HG03342 (cell line): ENCODE data around the gene DCST1.
"Not testable (repeated sequence)": the region's sequence is repeated elsewhere in the genome, so short reads cannot be mapped to it uniquely, and the experiment has no call there.

ENCODE experiments used
- ATAC-seq: cut with Tn5 transposase; IDR thresholded peaks from one replicate; pipeline ENCODE4 v1.9.1; 2021; ENCODE audit warnings: mild to moderate bottlenecking, moderate library complexity; ENCODE audit not compliant: unreplicated experiment

DCST1 gene, protein sequence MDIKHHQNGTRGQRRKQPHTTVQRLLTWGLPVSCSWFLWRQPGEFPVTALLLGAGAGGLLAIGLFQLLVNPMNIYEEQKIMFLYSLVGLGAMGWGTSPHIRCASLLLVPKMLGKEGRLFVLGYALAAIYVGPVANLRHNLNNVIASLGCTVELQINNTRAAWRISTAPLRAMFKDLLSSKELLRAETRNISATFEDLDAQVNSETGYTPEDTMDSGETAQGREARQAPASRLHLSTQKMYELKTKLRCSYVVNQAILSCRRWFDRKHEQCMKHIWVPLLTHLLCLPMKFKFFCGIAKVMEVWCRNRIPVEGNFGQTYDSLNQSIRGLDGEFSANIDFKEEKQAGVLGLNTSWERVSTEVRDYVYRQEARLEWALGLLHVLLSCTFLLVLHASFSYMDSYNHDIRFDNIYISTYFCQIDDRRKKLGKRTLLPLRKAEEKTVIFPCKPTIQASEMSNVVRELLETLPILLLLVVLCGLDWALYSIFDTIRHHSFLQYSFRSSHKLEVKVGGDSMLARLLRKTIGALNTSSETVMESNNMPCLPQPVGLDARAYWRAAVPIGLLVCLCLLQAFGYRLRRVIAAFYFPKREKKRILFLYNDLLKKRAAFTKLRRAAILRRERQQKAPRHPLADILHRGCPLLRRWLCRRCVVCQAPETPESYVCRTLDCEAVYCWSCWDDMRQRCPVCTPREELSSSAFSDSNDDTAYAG

DNA sequence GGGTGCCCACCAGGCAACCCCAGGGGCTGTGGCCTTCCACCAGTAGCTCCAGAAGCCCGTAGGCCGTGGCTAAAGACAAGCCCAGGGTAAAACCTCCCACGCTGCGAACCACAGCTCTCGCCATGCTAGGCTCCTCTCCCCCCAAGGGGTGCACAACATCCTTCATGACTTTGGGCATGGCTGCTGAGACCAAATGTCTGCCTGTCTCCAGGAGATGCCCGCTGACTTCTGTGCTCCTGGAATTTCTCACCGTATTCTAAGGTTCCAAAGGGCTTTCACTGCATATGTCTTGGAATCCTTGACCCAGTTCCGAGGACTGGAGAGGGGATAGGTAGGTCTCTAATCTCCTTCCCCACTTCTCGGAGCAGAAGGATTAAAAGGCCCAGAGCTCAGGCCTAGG lies at the start of gene DCST1, which contains the start of gene DCST2:
DCST1 (plus strand) TSS at position 301 of the 400 bp plus-strand sequence. CDS start 213 bp downstream, outside the sequence.
DCST2 (minus strand) TSS at position 258 of the 400 bp plus-strand sequence; CDS start at position 178, 80 bp downstream.
- ATAC-seq: no peak

DNA sequence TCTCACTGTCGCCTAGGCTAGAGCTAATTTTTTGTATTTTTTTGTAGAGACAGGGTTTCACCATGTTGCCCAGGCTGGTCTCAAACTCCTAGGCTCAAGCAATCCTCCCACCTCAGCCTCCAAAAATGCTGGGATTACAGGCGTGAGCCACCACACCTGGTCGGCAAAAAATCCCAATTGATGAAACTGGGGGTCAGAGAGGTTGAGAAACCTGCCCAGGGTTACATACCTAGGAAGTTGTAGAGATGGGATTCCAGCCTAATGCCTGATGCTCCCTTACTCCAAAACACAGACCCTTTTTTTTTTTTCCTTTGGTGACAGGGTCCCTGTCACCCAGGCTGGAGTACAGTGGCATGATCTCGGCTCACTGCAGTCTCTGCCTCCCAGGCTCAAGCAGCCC lies 46.9 kb upstream of the DCST1 start:
- not testable (repeated sequence) for ATAC-seq

DNA sequence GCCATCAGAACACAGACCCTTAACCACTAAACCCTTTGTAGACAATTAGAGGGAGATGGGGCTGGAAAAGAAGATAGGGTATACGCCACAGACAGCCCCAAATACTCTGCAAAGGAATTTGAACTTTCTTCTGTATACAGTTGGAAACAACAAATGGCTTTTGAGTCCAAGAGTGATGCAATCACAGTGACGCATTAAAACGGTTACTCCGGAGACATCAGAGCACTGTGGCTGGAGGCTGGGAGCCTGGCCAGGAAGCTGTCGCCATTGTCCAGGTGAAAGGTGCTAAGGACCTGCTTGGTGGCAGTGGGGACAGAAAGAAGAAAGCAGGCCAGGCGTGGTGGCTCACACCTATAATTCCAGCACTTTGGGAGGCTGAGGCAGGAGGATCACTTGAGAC lies 46.3 kb upstream of the DCST1 start:
- no peak for ATAC-seq

DNA sequence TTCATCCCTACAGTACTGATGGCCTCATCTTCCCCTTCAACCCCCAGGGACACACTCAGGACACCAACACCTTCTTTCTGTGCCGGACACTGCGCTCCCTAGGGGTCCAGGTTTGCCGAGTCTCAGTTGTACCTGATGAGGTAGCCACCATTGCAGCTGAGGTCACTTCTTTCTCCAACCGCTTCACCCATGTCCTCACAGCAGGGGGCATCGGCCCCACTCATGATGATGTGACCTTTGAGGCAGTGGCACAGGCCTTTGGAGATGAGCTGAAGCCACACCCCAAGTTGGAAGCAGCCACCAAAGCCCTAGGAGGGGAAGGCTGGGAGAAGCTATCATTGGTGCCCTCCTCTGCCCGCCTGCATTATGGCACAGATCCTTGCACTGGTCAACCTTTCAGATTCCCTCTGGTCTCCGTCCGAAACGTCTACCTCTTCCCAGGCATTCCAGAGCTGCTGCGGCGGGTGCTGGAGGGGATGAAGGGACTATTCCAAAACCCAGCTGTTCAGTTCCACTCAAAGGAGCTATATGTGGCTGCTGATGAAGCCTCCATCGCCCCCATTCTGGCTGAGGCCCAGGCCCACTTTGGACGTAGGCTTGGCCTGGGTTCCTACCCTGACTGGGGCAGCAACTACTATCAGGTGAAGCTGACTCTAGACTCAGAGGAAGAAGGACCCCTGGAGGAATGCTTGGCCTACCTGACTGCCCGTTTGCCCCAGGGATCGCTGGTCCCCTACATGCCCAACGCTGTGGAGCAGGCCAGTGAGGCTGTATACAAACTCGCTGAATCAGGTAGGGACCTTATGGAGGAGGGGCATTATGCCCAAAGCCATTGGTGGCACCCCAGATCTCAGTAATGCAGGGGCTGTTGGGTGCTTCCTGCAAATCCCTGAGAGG lies 45.3 kb upstream of the DCST1 start:
- ATAC-seq: no peak

DNA sequence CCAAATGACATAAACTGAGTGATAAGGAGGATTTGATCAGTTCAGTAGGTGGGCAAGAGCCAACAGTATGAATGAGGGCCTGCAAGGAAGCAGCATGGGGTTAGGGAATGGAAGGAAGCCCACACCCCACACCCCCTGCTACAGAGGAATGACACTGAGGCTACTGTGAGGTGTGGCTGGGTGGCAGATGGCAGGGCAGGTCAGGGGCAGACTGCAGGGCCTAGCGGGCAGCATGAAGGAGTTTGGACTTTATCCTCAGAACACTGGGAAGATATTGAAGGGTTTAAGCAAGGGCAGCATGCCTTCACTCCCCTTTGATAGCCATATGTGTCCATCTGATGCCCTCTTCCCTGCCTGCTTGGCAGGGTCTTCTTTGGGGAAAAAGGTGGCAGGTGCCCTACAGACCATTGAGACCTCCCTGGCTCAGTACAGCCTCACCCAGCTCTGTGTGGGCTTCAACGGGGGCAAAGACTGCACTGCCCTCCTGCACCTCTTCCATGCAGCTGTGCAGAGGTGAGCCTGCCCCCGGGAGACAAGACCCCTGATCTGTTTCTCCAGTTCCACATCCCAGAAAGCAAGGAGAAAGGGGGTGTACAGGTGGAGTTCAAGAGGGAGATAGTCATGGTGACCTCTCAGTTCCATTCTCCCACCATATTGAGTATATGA lies 44.3 kb upstream of the DCST1 start:
- ATAC-seq: no peak

DNA sequence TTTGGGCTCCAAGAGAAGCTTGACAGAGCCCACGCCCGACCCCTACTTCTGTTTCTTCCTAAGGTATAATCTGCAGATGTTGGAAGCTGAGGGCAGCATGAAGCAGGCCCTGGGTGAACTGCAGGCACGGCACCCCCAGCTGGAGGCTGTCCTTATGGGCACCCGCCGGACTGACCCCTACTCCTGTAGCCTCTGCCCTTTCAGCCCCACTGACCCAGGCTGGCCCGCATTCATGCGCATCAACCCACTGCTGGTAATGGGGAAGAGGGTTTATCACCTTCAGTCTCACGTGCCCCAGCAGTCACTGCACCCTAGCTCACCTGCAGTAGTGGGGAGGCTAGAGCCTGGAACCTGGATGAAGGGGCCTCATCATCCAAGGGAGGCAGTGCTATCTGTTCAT lies 43.3 kb upstream of the DCST1 start:
- no peak for ATAC-seq

DNA sequence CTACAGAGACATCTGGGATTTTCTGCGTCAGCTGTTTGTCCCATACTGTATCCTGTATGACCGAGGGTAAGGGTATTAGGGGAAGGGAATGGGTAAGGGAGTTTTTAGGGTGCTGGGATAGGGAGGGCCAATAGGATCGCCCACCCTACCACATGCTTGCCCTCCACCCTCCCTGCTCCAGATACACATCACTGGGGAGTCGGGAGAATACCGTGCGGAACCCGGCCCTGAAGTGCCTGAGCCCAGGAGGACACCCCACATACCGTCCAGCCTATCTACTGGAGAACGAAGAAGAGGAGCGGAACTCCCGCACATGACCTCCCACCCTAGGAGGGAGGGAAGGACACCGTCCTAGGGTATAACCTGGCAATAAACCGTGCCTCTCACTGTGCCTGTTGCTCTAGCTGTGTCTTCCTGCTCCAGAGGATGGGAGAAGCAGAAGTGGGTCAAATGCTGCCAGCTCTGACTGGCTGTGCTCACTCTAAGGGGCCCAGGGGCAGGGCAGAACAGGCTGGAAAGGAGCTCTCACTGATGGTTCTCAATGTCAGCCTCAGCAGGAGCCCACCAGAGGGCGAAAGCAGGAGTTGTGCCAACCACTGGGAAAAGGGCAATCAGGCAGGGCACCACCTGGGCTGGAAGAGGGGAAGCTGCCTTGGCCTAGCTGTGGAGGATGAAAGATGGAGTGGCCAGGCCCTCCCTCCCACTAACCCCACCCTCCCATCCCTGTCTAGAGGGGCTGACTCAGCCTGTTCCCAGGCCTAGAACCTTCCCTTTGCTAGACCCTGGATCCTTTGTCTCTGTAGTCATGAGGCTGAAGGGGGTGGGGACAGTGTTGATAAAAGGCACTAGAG lies 40.7 kb upstream of the DCST1 start:
- no peak for ATAC-seq

DNA sequence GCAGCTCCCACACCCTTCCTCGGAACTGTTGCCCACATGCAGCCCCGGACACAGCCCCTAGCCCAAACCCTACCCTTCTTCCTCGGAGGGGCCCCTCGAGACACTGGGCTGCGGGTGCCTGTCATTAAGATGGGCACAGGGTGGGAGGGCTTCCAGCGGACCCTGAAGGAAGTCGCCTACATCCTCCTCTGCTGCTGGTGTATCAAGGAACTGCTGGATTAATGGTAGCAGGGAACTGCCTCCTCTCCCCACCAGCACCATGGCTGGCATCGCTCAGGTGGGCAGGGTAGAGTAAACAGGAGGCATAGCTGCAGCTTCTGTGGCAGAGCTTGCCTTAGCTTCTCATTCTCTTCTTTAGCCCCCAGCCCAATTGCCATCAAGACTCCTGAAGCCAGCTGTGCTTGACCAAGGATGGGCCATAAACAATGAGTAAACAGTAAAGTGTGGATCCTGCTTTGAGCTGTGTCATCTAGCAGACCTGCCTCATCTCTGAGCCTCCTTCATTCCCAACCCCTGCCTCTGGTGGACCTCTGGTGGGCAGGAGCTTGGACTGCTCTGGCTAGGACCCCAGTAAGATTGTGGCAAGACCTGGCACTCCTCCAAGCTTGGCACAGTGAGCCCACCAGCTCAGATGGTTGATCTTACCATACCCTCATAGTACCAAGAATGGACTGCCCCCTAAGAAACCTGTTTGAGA lies 39.9 kb upstream of the DCST1 start, which contains the start of gene LENEP:
LENEP (plus strand) TSS at position 15 of the 697 bp plus-strand sequence; CDS start at position 37, 22 bp downstream.
- ATAC-seq: no peak

DNA sequence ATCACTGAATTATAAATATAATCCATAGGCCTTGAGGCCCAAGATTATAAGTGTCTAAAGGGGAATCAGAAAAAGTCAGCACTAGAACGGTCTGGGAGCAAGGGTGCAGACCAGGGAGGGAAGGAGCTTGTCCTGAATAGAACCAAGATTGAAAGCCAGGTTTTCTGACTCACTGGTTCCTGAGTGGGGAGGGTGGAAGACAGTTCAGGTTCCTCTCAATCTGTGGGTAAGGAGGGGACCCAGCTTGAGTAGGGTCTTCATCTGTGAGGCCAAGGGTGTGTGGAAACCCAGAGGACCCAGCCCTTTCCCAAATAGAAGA lies 39.4 kb upstream of the DCST1 start:
- ATAC-seq: no peak

DNA sequence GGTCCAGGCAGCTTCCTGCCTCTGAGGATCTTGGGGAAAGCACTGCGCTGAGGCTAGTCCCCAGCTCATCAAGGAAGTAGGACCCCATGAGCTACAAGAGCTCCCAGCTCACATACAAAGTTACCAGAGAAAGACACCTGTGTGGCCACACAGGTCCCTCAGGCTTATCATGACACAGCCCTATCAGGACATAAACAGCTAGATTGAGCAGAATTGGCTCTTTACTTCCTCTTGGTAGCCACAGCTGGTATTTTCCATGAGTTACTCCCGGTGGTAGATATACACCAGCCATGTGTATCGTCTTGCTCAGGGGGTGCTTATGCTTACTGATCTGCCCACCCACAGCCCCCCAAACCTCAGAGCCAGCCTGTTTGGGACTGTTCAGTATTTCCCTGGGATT lies 39.0 kb upstream of the DCST1 start:
- ATAC-seq: no peak

DNA sequence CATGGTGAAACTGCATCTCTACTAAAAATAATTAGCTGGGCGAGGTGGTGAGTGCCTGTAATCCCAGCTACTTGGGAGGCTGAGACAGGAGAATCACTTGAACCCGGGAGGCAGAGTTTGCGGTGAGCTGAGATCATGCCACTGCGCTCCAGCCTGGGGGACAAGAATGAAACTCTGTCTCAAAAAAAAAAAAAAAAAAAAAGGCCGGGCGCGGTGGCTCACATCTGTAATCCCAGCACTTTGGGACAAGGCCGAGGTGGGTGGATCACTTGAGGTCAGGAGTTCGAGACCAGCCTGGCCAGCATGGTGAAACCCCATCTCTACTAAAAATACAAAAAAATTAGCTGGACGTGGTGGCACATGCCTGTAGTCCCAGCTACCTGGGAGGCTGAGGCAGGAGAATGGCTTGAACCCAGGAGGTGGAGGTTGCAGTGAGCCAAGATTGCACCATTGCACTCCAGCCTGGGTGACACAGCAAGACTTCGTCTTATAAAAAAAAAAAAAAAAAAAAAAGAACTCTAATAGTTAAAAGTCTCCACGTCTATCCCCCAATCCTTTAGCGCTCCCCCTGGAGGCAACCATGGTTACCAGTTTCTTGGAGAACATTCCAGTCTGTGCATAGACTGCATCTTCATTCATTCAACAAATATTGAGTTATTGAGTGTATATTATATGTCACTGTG lies 38.2 kb upstream of the DCST1 start:
- ATAC-seq: not testable (repeated sequence)

DNA sequence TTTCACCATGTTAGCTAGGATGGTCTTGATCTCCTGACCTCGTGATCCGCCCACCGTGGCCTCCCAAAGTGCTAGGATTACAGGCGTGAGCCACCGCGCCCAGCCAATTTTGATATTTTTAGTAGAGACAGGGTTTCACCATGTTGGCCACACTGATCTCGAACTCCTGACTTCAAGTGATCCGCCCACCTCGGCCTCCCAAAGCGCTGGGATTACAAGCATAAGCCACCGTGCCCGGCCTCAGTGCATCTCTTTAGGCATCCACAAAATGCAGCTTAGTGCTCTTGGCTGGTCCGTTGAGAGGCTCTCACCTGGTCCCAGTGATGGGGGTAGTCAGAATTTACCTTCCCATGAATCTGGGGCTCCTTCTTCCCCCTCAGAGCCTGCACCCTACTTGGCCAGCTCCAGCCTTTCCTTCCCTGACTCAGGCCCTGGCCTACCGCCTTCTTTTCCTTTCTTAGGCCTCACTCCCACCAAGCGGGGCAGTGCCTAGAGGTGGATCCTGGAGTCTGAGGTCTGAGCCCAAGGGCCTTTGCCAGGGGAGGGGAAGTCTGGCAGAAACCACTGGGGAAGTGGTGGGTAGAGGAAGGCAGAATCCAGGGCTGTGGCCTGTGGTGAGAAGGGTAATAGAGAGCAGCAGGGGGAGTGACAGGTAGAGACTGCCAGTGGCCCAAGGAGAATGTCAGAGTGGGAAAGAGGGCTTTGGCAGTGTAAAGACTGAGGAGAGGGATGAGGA lies 36.5 kb upstream of the DCST1 start:
- ATAC-seq: no peak

DNA sequence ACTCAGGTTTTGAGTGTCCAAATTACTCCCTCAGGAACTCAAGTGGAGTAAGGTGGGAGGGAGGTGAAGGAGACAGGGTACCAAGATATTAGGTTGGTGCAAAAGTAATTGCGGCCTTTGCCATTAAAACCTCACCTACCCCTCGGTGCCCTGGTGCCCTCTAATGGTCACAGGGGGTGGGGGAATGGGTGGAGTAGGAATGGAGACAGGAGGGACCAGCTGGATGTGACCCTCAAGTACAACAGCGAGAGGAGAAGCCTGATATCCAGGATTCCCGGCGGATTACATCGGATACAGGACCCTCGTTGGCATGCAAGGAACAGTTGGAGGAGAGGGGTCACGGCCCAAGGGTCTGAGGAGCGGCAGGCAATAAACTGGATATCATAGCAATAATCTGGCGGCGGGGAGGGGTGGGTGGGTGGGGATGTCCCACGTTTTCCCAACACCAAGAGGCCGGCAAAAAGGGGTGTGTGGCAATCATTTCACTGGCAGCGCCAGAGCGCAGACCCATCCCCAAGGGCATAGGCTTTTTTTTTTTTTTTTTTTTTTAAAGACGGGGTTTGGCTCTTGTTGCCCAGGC lies 35.3 kb upstream of the DCST1 start:
- no peak for ATAC-seq

DNA sequence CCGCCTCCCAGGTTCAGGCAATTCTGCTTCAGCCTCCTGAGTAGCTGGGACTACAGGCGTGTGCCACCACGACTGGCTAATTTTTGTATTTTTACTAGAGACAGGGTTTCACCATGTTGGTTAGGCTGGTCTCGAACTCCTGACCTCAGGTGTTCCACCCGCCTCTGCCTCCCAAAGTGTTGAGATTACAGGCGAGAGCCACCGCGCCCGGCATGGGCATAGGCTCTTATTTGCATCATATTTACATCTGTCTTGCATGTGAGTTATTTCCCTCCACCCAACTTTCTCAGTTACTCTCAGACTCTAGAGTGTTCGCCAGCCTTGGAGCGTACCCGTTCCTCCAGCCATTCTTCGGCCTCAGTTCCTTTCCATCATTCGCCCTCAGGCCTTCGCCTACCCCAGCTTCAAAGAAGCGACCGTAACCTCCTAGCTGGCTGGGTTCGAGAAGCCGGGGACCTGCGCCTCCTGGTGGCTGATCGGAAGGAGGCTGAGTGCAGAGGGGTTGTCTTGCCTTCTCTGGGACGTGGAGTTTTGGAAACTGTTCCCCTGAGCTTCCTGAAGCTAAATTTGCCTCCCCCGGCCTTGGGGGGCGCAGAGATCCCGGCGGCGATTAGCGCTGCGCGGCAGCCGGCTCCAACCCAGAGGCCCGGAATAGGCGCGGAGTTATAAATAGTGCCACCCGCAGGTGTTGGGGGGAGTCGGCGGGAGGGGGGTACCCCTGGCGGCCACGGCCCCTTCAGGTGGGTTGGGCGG lies 34.6 kb upstream of the DCST1 start:
- no peak for ATAC-seq

DNA sequence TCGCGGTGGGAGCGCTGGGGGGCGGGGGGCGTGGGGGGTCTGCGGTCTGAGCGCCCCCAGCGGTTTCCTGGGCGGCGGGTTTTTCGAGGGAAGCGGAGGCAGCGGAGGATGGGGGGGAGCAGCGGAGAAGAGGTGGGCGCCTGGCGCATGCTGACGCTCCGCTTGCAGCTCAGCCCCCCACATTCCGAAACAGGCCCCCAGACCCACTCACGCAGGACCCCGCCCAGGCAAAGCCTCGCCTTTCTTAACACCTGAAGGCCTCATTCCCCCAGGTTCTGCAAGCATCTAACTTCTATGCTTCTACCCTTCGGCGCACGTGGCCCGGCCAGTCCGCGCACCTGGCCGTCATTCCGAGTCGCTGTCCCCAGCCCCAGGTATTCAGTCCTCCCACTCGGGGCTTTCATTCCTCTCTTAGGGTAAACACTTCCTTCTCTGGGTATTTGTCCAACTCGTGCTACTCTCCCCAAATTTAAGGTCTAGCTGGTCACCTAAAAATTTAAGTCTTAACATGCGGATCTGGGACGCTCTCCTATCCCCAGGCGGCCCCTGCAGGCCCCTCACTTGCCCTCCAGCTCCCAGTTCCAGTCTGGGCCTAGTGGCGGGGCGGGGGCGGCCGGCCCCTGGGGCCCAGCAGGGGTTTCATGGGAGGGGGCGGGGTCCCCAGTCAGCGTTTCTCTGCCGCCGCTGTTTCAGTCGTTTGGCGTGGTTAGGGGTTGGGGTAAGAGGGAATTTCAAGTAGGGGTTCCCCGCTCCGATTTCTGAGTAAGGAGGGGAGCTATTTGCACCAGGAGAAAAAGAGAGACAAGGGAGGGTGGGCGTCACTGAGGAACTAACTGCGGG lies 33.8 kb upstream of the DCST1 start:
- no peak for ATAC-seq

DNA sequence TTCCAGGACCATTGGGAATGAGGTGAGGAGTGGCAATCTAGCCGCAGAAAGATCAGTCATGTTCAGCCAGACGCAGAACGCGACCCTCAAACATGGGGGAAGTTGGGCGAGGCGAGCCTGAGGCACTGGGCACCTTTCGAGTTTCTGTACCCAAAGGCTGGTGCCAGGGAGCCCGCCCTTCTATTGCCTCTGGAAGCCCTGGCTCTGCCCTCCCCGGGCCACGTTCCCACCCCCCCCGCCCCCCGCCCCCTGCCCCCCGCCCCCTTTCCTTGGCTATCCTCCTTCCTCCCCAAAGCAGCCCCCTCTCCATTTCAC lies 33.3 kb upstream of the DCST1 start:
- no peak for ATAC-seq
